22Rv1 (cell line): ENCODE results near the gene PPIL1.

Experiments used
- ZFX ChIP-seq: fragments of 450-650 bp; IDR thresholded peaks from 2 replicates; pipeline ENCODE4 v1.6.1; 2017; ENCODE audit warnings: antibody characterized with exemption, borderline replicate concordance
- TF ChIP-seq, protein P1 (sequence below): fragments of 450-650 bp; IDR thresholded peaks from 2 replicates; pipeline ENCODE4 v1.5.1; 2017; ENCODE audit warnings: mild to moderate bottlenecking

DNA sequence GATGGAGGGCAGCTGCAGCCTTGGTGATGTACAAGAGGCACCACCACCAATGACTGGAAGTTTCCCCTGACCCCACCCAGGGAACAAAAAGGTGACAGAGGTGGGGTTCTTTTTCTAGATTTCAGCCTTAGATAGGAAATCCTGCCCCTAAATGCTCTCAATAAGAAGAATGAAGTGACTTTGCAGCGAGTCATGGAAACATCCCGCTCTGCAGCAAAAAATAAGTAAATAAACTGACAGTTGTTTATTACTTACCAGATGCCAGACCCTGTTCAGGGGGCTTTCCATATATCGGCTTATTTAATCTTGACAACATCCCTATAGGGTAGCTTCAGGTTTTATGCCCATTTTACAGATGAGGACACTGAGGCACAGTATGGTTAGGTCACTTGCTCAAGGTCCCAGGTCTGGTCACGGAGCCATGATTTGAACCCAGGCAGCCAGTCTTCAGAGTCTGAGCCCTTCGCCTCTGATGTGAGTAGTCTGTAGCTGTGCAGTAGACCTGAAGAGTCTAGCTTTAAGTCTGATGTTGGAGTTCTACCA, 30.3 kb upstream of the PPIL1 start:
- TF ChIP-seq, protein P1, sequence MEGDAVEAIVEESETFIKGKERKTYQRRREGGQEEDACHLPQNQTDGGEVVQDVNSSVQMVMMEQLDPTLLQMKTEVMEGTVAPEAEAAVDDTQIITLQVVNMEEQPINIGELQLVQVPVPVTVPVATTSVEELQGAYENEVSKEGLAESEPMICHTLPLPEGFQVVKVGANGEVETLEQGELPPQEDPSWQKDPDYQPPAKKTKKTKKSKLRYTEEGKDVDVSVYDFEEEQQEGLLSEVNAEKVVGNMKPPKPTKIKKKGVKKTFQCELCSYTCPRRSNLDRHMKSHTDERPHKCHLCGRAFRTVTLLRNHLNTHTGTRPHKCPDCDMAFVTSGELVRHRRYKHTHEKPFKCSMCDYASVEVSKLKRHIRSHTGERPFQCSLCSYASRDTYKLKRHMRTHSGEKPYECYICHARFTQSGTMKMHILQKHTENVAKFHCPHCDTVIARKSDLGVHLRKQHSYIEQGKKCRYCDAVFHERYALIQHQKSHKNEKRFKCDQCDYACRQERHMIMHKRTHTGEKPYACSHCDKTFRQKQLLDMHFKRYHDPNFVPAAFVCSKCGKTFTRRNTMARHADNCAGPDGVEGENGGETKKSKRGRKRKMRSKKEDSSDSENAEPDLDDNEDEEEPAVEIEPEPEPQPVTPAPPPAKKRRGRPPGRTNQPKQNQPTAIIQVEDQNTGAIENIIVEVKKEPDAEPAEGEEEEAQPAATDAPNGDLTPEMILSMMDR: no peak
- TF ChIP-seq ZFX: no peak
